Gastrocnemius medialis (tissue), 4 donors: ENCODE results near the gene GFRA1.

Source experiments
- CTCF ChIP-seq, 5 experiments: fragments of 450-650 bp in 3 of 5; fragments of 200-600 bp in 2 of 5; sonication (generic) in 2 of 5; IDR thresholded peaks in 4 of 5; conservative IDR thresholded peaks in 1 of 5; 1 replicate in 4 of 5; 2 replicates in 1 of 5; pipeline ENCODE4 v1.5.1; 2016 to 2019; ENCODE audit warnings: antibody characterized with exemption in 5 of 5, mild to moderate bottlenecking in 3 of 5, moderate library complexity in 3 of 5
- POLR2A ChIP-seq, 2 donors: fragments of 450-650 bp; IDR thresholded peaks; one replicate each; pipeline ENCODE4 v1.6.1; 2017; ENCODE audit warnings: antibody characterized with exemption in 2 of 2, mild to moderate bottlenecking in 2 of 2, moderate library complexity in 2 of 2

DNA sequence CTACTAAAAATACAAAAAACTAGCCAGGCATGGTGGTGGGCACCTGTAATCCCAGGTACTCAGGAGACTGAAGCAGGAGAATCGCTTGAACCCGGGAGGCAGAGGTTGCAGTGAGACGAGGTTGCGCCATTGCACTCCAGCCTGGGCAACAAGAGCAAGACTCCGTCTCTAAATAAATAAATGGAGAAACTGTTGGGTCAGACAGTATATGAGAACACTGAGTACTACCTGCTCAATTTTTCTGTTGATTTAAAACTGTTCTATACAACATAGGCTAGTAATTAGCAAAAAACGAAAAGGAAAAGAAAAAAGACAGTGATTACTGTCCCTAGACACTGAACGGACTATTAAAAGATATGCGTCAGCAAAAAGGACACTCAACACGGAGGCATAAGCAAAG lies 26.7 kb downstream of the GFRA1 start:
- TF ChIP-seq CTCF (IDR thresholded peaks at IDR 0.05 in 4 of 5, conservative IDR thresholded peaks at IDR 0.05 in 1 of 5) (no peak), POLR2A (IDR thresholded peaks at IDR 0.05) (no peak)
